ENCODE measurements around the gene SNED1.

- TF ChIP-seq CTCF (IDR thresholded peaks at IDR 0.05; ENCODE audit: poor library complexity, severe bottlenecking): no peak
- no peak for TF ChIP-seq TAF1 (IDR thresholded peaks at IDR 0.05; ENCODE audit: low read depth)
- TF ChIP-seq REST (IDR thresholded peaks at IDR 0.05; ENCODE audit: borderline replicate concordance): no peak
Measured at GRCh38 chr2:240994171-240994896, 4.1 kb upstream of the SNED1 start.

Measured in neural cell (in vitro differentiated cells).